HG03571 (cell line): ENCODE results near the gene NOC4L.

Experiments used
- ATAC-seq: cut with Tn5 transposase; IDR thresholded peaks from one replicate; pipeline ENCODE4 v1.9.1; 2021; ENCODE audit not compliant: unreplicated experiment

The NOC4L gene

DNA sequence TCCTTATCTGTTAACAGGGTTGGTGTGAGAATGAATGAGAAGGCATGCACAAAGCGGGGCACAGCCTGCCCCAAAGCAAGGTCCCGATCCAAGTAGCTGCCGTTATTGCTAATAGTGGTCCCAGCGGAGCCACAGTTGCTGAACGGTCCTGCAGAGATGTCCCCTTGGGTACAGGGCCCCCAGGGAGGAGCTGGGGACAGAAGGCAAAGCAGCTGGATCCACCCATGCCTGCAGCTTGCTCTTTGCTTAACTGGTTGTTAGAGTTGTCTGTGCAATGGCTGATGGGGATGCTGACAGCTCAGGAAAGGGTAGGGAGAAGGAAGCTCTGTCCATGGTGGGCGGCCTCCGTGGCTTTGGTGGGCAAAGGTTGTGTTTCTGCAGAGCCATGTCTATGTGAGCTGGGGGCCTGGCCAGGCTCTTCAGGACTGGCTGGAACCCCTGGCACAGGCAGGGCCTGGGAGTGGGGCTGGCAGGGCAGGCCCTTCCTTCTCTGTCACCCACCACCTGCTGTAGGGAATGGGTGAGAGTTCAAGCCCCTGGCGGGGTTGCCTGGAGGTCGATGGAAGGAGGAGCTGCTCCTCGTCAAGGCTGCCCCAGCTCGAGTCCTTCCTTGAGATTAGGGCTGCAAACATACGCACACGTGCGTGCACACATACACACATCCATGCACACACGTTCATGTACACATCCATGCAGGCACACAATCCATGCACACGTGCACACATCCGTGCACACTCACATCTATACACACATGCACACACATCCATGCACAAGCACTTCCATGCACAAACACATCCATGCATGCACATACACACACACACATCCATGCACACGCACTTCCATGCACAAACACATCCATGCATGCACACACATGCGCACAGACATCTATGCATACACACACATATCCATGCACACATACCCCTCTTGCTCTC, 35.4 kb downstream of the NOC4L start:
- ATAC-seq: no peak

DNA sequence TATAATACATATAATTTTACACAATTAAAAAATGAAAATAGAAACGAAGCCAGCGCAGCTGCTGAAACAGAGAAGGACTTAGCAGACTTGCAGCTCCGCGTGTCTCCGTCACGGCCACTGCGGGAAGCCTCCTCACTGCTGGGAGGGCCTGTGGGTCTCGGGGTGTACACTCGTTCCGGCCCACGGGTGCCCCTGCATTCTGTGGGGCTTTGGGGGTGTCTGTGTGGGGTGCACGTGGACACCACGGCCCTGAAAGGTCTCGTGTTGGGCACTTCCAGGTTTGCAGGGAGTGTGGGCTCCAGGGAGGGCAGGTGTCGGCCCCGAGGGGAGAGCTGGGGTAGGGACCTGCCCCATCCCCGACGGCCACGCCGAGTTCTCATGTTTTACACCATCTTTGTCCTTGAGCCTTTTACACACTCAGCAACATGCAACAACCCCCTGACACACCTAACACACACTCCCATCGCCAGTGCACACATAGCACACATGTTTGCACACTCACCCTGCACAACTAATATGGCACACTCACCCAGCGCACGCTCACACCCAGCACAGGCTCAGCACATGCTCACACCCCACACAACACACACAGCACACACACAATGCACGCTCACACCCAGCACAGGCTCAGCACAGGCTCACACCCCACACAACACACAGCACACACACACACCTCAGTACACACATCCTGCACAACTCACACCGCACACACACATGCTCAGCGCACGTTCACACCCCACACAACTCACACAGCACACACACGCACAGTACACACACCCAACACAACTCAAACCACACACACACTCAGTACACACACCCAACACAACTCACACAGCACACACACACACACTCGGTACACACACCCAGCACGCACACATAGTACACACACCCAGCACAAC, 36.6 kb downstream of the NOC4L start:
- no peak for ATAC-seq

DNA sequence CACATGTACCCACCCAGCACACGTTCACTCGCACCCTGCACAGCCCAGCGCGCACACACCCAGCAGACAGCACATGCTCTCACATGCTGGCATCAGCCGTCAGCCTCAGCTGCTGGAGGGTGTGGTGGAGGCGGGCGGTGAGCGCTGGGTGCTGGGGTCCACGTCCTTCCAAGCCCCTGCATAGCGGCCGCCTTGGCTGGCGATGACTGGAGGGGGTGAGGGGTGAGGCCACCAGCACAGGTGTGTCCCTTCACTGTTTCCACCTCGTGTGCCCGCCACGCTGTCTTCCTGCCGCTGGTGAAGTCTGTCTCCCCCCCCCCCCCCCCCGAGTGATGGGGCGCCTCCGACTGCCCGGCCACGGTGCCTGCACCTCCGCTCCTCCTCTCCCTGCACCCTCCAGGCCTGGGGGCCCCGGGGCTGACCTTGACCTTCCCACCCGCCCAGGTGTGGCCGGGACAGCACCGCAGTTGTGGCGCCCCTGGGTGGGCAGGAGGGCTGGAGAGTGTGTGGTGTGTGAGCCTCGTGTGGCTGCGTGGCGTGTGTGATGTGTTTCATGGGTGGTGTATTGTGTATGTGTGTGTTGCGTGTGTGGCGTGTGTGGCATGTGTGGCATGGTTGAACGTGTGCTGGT, 37.4 kb downstream of the NOC4L start:
- ATAC-seq: no peak

DNA sequence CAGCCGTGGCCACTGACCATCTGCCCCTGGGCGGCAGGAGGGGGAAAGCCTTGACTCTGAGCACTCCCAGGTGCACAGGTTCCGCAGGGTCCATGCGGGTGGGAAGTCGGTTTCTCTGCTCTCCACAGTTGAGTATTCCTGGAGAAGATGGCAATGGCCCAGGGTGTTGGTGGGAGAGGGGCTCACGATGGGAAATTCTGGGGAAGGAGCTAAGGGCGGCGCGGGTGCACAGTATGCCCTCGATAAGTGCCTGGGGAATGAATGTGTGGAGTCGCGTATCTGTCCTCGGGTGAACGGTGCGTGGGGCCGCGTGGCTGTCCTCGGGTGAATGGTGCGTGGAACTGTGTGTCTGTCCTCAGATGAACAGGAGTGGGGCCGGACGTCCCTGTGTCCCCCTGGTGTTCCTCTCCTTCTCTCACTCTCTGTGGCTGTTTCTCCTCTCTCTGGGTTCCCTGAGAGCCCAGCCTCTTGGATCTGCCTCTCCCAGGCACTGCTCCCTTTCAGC, 38.0 kb downstream of the NOC4L start:
- ATAC-seq: no peak

DNA sequence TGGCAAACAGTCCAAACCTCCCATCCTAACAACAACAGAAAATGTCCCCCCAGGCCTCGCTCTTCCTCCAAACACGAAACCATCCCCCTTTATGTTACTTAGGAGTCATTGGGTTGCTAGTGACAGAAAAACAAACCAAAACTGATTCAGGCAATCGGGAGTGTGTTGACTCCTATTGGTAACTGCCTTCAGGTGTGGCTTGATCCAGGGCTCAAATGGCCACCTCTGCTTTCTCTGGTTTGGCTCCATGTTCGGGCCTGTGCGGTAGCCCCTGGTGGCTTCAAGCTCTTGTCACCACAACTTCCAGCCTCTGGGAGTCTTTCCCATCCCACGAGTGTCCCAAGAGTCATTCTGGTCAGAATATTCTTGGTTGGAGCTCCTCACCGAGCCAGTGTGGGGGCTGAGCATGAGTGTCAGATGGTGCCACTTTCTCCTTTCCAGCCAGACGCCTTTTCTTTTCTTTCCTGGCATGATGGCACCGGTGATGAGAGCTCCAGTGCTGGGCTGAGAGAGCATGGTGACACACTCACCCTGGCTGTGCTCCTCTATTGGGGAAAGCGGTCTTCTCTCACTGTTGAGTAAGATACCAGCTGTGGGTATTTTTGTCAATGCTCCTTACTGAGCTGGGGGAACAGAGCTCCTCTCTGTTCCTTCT, 38.6 kb downstream of the NOC4L start:
- no peak for ATAC-seq

DNA sequence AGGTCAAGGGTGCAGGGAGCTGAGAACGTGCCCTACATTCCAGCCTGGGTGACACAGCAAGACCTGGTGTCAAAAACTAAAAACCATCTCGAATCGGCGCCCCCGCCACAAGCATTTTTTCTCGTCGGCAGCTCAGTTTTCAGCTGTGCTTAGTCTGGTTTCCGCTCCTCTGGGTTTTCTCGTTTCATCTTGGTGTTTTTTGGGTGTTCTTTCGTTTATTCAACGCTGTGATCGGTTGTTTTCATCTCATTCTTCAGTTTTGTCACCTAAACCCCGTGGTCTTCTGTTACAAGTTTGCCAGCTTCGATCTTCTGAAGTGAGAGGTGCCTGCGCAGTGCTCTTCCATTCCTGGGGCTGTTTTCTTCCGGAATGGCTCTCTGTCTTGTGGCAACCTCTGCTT, 41.4 kb downstream of the NOC4L start:
- no peak for ATAC-seq

DNA sequence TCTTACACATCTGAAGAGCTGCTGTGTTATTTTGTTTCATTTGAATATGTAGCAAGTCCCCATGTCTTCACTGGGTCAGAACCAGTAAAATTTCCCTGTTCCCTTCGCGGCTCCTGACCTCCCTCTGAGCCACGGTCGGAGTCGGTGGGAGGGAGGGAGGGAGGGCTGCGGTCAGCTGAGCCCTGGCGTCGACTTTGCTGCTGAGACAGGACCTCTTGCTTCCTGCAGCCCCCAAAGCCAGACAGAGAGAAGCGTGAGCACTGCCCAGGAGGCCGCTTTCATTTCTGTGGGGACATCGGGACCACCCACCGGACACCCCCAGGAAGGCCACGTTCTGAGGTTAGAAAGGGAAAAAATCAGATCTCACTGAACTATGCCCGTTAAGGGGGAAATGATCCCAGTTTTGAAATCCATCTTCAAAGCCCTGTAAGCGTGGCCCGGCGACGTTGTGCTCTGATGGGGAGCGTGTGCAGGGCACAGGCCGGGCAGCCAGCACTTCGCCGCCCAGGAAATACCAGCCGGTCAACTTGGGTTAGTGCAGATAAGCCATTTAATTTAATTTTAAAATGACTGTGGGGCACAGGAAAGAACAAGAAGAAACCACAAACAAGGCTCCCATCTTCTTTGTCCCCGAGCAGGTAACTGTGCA, 42.1 kb downstream of the NOC4L start:
- ATAC-seq: no peak

DNA sequence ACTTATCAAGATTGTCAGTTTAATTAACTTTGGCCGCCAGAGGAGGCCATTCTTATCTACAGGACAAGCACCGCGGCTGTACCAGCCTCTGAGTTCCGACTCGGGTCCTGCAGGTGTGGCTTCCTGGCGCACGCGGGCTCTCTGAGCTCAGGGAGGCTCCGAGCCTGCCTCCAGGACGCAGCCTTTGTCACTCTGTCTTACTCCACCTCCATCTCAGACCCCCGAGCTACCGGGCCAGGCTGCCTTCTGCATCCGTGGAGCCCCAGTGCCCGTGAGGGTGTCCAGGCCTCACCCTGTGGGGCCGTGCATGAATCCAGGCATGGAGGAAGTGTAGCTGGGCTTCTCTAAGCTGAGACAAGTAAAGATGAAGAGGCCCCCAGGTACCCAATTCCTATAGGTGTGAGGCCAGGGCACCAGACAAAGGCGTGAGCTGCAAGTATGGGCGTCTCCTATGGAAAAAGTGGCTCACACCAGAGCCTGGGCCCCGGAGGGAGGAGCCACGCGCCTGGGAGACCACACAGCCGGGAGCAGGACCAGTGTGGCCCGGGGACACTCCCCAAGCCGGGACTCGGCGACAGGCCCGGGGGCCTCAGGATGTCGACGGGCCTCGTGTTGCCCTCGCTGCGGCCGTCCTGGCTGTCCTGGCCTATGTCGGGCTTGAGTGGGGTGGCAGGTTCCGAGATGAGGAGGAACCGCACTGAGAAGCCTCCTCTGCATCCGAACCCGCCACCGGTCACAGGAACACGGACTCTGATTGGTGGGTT, 42.8 kb downstream of the NOC4L start:
- ATAC-seq: no peak

DNA sequence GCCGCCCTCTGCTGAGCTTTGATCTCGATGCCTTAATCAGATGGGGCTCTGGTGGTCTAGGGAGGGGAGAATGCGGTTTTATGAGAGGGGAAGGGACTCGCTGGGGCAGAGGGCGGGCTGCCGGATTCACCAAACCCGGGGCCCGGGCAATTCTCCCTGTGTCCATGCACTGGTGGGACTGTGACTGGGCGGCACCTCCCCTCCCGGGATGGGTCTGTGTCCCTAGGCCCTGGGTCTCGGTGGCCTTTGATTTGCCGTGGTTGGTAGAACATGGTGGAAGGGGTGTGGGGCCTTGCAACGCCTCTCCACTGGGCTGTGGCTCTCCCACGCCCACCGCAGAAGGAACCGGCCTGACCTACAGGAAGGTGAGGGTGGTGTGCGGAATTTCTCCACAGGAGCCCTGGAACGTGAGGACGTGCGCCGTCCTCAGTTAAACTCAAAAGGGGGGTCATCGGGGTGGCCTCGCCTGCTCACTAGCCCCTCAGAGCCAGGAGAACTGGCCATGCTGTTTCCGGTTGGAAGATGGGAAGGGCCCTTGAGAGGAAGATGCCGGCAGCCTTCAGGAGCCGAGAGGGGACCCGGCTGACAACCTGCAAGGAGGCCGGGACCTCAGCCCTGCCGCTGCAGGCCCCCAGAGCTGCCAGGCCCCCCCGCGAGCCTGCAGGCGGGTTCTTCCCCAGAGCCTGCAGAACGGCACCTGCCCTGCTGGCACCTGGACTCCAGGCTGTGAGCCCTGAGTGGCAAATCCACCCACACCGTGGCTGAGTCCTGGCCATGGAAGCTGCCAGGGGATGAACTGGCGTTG, 43.6 kb downstream of the NOC4L start:
- no peak for ATAC-seq

DNA sequence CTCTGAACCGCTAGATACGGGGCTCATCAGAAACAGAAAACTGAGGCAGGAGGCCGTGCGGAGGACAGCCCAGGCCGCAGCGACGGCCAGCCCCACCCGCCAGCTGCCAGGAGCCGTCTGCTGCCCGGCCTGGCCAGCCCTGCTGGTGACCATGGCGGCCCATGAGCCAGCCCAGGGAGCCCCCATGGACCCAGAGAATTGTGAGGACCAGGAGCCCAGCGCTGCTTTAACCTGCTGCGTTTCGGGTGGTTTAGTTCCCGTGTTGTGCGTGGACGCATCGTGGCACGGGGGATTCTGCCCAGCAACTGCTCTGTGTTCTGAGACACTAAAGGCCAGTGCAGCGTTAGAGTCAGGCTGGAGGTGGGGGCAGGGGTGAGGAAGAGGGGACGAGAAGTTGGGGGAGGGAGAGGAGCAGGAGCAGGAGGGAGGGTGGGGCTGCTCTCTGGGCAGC, 44.2 kb downstream of the NOC4L start:
- no peak for ATAC-seq

DNA sequence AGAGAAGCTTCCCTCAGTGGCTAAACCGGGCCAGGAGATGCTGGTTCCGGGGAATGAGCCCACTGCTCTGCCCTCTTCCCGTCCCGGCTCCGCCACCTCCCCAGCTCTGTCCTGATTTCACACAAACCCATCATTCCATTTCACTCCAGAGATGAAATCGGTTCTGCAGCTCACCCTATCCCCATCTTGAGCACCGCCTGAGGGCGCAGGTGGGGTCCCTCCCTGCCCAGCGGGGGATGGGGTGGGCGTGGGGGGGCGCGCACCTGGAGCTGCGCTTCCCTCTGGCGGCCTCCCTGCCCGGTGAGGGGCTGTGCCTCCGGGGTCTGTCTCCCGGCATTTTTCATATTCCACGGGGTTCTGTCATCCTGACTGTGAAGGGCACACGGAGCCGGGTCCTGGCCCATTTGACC, 44.7 kb downstream of the NOC4L start:
- ATAC-seq: no peak

DNA sequence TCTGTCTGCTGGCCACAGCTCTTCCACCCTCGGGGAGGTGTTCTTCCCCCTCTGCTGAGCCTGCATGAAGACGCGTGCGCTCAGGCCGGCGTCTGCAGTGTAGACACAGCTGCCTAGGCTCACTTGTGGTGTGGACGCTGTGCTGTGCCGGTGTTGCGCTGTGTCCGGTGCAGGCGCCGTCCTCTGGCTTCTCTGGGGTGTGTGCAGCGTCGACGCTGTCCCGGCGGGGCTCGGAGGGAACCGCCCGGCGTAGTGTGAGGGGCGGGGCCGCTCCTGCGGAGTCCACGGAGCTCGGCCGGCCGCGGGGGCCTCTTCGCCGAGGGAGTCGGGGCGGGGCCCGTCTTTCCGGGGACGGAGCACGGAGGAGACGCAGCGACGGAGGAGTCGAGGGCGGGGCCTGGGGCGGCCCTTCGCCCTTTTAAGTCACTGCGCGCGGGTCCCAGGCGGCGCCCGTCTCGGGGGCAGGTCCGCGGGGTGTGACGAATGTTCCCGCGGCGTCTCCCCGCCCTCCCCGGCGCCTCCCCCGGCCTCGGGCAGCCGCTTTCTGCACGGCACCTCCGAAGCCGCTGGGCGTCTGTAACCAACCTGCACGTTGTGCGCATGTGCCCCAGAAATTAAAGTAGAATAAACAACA, 45.2 kb downstream of the NOC4L start:
- ATAC-seq: peak; percentile 91

DNA sequence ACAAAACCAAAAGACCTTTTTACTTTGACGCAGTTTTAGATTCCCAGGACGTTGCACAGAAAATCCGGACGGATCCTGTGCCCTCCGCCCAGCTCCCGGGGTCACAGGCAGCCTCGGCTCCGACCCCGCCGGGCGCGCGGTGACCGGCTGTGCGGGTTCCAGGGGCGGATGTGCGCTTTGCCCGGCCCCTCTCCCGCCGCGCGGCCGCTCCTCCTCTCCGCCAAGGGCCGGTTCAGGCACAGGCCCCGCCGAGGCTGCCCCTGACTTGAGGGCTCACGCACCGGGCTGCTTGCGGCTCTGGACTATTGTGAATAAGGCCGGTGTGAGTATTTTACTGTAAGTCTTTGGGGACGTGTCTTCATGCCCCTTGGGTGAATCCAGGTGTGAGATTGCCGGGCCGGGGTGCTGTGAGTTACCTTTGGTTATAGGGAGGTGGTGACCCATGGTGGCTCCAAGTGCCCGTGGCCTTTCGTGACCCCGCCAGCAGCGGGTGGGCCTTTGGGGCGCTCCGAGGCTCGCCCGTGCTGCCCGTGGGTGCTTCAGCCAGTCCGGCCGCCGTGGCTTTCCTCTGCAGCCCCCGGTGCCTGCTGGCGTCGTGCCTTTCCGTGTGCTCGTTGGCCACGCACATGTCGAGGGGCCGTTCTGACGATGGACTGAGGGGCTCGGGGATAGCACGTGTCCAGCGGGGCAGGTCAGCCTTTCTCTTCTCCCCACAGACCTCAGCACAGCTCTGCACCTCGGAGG, 45.9 kb downstream of the NOC4L start:
- ATAC-seq: peak; percentile 18

DNA sequence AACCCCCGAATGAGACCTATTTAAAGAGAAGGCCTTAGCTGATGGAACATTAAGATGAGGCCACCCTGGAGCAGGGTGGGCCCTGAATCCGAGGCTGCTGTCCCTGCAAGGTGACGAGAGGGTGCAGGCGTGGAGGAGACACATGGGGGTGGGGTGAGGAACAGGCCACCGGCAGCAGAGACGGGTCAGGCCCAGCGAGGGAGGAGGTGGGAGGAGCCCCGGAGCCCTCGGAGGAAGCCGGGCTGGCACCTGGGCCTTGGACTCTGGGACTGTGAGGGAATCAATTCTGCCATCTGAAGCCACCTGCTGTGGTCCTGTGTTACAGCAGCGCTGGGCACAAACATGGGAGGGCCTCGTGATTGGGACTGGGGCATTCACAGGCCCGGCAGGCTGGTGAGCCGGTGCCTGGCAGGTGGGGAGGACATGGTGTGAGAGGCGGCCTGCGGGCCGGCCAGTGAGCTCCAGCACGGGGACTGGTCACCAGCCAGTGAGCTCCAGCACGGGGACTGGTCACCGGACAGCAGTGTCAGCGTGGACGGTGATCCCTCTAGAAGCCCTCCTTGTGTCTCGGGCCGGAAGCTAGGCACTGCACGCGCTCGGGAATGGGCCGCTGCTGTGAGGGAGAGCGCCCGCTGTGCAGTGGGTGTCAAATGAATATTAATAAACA, 46.7 kb downstream of the NOC4L start:
- no peak for ATAC-seq

DNA sequence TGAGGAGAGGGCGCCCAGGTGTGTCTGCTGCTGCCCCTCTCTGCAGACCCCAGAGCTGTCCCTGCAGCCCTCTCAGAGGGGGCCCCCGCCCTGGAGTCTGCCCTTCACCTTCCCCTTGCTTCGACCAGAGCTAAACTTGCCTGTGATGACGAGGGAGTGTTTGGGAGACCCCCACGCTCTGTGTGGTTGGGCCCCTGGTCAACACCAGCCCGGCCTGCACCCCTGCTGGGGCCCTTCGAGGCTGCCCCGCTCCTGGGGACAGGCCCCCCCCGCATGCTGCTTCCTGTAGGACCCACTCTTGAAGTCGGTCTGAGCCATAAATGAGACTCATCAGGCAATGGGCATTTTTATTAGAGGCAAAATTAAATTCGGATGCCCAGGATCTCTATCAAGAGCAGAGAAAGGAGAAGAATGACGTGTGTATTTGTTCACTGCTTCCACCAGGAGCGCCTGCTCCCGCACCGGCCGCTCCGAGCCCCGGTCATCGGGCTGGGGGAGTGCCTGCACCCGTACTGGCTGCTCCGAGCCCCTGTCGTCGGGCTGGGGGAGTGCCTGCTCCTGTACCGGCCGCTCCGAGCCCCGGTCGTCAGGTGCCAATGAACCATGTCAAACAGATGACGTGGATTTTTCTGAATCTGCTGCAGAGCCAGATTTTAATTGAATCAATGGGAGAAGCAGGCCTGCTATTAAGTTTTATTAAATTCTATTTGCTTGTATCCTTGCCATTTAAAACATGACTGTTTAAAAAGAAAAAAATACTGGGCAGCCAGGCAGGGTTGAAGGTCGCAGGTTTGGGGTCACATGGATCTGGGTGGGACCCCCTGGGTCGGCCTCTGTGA, 47.7 kb downstream of the NOC4L start:
- no peak for ATAC-seq

DNA sequence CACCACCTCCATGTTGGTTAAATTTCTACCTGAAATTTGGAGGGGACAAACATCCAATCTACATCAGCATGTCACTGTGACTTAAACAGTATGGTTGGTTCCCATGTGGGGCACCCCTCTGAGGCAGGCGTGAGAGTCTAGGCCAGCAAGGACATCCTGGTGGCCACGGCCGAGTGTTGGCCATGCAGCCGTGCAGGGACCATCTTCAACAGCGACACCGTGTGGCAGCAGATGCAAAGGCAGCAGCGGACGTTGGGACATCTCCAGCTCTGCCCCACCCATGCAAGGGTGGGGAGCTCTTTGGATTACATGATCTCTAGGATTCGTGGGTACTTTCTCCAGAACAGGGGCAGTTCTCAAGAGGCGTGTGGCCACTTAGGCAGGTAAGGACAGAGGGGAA, 49.8 kb downstream of the NOC4L start:
- no peak for ATAC-seq
